Measurements from ENCODE around the gene CCND3.

The CCND3 gene

DNA sequence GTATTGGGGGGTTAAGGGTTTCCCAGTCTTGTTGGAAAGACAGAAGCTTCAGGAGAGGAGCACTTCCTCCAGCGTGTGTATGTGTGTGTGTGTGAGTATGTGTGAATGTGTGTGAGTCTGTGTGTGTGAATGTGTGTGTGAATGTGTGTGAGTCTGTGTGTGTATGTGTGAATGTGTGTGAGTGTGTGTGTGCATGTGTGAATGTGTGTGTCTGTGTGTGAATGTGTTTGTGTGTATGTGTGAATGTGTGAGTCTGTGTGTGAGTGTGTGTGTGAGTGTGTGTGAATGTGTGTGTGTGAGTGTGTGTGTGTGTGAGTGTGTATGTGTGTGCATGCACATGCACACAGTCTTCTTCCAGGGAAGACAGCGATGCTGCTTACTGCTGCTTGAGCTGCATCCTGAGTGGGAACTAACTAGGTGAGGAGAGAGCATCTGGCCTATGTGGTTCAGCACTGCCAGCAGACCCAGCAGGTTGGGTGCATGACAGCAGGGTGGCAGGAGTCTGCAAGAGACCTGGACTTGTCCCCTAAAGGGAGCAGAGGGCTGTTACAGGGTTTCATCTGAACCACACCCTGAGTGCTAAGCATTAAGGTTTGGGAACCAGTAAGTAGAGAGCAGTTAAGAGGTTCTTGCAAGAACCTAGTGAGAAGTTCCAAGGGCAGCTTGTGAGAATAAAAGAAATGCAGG, 22.7 kb upstream of the CCND3 start:
- no peak for DNase-seq (ENCODE audit: low read depth in 2 of 2)
- H3K4me3 ChIP-seq (replicated peaks in 1 of 2; ENCODE audit: low read depth in 2 of 2, low read length in 2 of 2), result no peak overlapping the region
- TF ChIP-seq, protein P1, sequence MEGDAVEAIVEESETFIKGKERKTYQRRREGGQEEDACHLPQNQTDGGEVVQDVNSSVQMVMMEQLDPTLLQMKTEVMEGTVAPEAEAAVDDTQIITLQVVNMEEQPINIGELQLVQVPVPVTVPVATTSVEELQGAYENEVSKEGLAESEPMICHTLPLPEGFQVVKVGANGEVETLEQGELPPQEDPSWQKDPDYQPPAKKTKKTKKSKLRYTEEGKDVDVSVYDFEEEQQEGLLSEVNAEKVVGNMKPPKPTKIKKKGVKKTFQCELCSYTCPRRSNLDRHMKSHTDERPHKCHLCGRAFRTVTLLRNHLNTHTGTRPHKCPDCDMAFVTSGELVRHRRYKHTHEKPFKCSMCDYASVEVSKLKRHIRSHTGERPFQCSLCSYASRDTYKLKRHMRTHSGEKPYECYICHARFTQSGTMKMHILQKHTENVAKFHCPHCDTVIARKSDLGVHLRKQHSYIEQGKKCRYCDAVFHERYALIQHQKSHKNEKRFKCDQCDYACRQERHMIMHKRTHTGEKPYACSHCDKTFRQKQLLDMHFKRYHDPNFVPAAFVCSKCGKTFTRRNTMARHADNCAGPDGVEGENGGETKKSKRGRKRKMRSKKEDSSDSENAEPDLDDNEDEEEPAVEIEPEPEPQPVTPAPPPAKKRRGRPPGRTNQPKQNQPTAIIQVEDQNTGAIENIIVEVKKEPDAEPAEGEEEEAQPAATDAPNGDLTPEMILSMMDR (IDR thresholded peaks at IDR 0.05; ENCODE audit: low read depth, low read length), result no peak

DNA sequence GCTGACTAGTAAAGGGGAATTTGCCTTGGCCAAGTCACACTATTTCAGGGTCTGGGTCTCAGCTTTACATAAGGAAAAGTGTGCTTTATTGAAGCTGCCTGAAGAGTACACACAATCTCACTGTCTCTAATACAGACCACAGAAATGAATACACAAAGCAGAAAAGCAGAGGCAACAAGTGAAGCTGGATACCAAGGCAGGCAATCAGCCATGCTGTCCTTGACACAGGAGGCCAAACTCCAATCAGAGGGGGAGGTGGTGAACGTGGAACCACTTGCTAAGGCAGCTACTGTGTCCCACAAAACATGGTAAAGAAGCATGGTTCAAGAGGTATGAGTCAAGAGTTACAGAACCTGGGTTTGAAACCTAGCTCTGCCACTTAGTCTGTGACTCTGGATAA, 21.8 kb upstream of the CCND3 start:
- DNase-seq (ENCODE audit: low read depth in 2 of 2), result no peak
- TF ChIP-seq, protein P1 (IDR thresholded peaks at IDR 0.05; ENCODE audit: low read depth, low read length), result no peak

DNA sequence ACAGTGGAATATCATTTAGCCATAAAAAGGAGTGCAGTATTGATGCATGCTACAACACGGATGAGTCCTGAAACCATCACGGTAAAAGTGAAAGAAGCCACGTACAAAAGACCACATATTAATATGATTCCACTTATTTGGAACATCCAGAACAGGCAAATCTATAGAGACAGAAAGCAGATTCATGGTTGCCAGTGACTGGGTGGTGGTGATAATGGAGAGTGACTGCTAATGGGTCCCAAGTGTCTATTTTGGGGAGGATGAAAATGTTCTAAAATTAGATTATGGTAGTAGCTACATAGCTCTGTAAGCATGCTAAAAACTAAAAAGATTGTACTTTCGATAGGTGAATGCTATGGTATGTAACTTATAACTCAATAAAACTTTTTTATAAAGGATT, 18.4 kb upstream of the CCND3 start:
- TF ChIP-seq, protein P1 (IDR thresholded peaks at IDR 0.05; ENCODE audit: low read depth, low read length), result no peak
- no peak overlapping the region for H3K4me3 ChIP-seq (replicated peaks in 1 of 2; ENCODE audit: low read depth in 2 of 2, low read length in 2 of 2)
- DNase-seq (ENCODE audit: low read depth in 2 of 2), result no peak

More for the DNA sequence above, 21.8 kb upstream of the CCND3 start:
- no peak overlapping the region for H3K4me3 ChIP-seq (replicated peaks in 1 of 2; ENCODE audit: low read depth in 2 of 2, low read length in 2 of 2)

DNA sequence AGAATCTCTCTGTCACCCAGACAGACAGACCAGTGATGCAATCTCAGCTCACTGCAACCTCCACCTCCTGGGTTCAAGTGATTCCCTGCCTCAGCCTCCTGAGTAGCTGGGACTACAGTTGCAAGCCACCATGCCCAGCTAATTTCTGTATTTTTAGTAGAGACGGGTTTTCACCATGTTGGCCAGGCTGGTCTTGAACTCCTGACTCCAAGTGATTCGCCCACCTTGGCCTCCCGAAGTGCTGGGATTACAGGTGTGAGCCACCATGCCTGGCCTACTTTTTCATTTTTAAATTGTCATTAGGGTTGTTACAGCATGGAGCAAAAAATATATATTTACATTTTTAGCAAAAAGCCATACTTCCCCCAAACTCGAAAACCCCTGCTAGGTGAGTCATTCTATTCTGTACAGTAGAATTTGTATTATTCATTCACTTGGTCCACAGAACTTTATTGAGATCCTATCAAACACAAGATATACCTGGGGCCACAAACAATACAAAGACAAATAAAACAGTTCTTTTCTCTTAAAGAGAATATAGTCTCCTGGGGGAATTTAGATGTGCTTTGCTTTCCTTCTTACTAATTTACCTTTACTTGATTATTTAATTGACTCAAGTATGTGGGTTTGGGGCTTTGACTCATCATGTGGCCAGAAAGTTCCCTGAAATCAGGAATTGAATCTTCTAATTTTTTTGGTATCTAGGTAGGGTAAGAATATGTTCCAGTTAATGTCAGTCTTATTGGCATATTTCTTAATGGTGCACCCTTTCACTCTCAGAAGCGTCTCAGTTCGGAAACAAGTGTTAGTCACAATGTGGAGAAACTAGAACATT, 16.6 kb upstream of the CCND3 start:
- no peak for DNase-seq (ENCODE audit: low read depth in 2 of 2)
- TF ChIP-seq, protein P1 (IDR thresholded peaks at IDR 0.05; ENCODE audit: low read depth, low read length), result no peak
- H3K4me3 ChIP-seq (replicated peaks in 1 of 2; ENCODE audit: low read depth in 2 of 2, low read length in 2 of 2), result no peak overlapping the region

DNA sequence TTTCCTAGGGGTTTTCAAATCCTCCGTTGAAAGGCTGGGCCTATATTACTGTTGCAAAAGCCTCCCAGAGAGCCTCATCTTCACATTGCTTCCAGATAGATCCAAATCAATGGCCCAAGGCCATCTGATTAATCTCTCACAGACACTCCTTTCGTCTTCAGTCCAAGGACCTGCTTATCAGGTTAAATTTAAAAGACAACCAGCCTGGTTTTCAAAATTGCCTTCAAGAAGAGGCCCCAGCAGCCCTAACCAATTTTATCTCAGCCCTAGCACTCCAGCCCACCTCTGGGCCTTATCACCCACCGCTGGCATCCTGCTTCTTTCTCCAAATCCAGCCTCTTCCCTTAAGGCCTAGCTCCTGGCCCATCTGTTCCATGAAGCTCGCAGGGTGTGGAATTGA, 15.5 kb upstream of the CCND3 start:
- TF ChIP-seq, protein P1 (IDR thresholded peaks at IDR 0.05; ENCODE audit: low read depth, low read length), result no peak
- DNase-seq (ENCODE audit: low read depth in 2 of 2), result no peak
- H3K4me3 ChIP-seq (replicated peaks in 1 of 2; ENCODE audit: low read depth in 2 of 2, low read length in 2 of 2), result no peak overlapping the region

DNA sequence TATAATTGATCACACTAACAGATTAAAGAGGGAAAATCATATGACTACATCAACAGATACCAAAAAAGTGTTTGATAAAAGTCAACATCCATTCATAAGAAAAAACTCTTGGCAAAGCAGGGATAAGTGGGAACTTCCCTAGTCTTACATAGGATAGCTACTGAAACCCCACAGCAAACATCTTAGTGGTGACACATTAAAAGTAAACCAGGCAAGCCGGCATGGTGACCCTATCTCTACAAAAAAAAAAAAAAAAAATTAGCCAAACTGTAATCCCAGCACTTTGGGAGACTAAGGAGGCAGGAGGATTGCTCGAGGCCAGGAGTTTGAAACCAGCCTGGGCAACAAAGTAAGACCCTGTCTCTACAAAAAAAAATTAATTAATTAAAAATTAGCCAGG, 13.8 kb upstream of the CCND3 start:
- DNase-seq (ENCODE audit: low read depth in 2 of 2), result no peak
- TF ChIP-seq, protein P1 (IDR thresholded peaks at IDR 0.05; ENCODE audit: low read depth, low read length), result no peak
- H3K4me3 ChIP-seq (replicated peaks in 1 of 2; ENCODE audit: low read depth in 2 of 2, low read length in 2 of 2), result no peak overlapping the region
